A549 (cell line): ENCODE data around the gene C12orf75. TPM values are rescaled to one million over a fixed set of nuclear protein-coding genes. Genes with fewer than 3 reads are reported as not detected.

Source experiments
- ATAC-seq, 2 experiments: fragments of 200-7000 bp in 1 of 2; fragments of >200 bp in 1 of 2; cut with Nextera tagmentation in 1 of 2; cut with Tn5 transposase in 1 of 2; 3 replicates each; pipeline versions ENCODE4 v1.8.0 to v1.9.1; 2018 to 2020; ENCODE audit warnings: mild to moderate bottlenecking in 1 of 2, moderate library complexity in 1 of 2
- CTCF ChIA-PET: fragments of 300-600 bp; sonication (Branson Sonifier 250); formaldehyde crosslinking; extraction: SDS; loops from one replicate; lab custom pipeline; 2021; ENCODE audit warnings: antibody characterized with exemption, inconsistent platforms; lab: Yijun Ruan, JAX
- POLR2A ChIA-PET: fragments of 350-600 bp; formaldehyde crosslinking; extraction: SDS; loops from one replicate; lab custom pipeline; 2021; ENCODE audit warnings: antibody characterized with exemption, inconsistent platforms; lab: Yijun Ruan, JAX
- DNase-seq, 2 experiments: peaks; one replicate each; pipeline versions ENCODE4 v3.0.0 to v3.0.0-alpha.2; 2011 to 2016; ENCODE audit warnings: low read depth in 1 of 2, low spot score in 1 of 2
- FAIRE-seq: peaks from 2 replicates; lab custom pipeline; 2011; peaks lifted over from hg19 to GRCh38; lab: Jason Lieb, UNC
- H3K27ac ChIP-seq, 2 experiments: fragments of >200 bp; sonication (Bioruptor Twin); formaldehyde crosslinking; 3 replicates each; pipeline ENCODE4 v1.5.1; 2016 to 2017
- H3K4me1 ChIP-seq: fragments of >200 bp; sonication (Bioruptor Twin); formaldehyde crosslinking; 3 replicates; pipeline ENCODE4 v1.6.1; 2016
- H3K4me2 ChIP-seq: fragments of >200 bp; sonication (Bioruptor Twin); formaldehyde crosslinking; 3 replicates; pipeline ENCODE4 v1.6.1; 2016
- H3K4me3 ChIP-seq: fragments of >200 bp; sonication (Bioruptor Twin); formaldehyde crosslinking; 3 replicates; pipeline ENCODE4 v1.5.1; 2016
- H3K9me3 ChIP-seq: fragments of >200 bp; sonication (Bioruptor Twin); formaldehyde crosslinking; 3 replicates; pipeline ENCODE4 v1.6.1; 2016
- CBX2 ChIP-seq: fragments of 200-600 bp; sonication (generic); IDR thresholded peaks from 2 replicates; pipeline ENCODE4 v1.6.1; 2016; ENCODE audit warnings: low read depth, mild to moderate bottlenecking, borderline replicate concordance
- CHD2 ChIP-seq: fragments of 150-350 bp; IDR thresholded peaks from 2 replicates; pipeline ENCODE4 v1.6.1; 2014; ENCODE audit warnings: low read length; ENCODE audit not compliant: partially characterized antibody
- EHF ChIP-seq: fragments of 250-450 bp; sonication (Bioruptor Pico); IDR thresholded peaks from 2 replicates; pipeline ENCODE4 v1.5.0; 2020; ENCODE audit warnings: mild to moderate bottlenecking
- EHMT2 ChIP-seq: fragments of 200-600 bp; sonication (generic); IDR thresholded peaks from 2 replicates; pipeline ENCODE4 v1.6.1; 2016; ENCODE audit warnings: antibody characterized with exemption, low read depth, mild to moderate bottlenecking, moderate library complexity
- FOSB ChIP-seq: fragments of 250-450 bp; sonication (Bioruptor Pico); IDR thresholded peaks from 2 replicates; pipeline ENCODE4 v1.5.0; 2020; ENCODE audit warnings: mild to moderate bottlenecking, moderate library complexity
- GATA3 ChIP-seq: IDR thresholded peaks from 2 replicates; pipeline ENCODE4 v1.6.1; 2012; ENCODE audit warnings: borderline replicate concordance
- HDAC2 ChIP-seq: fragments of 200-600 bp; sonication (generic); IDR thresholded peaks from 2 replicates; pipeline ENCODE4 v1.6.1; 2016
- HEYL ChIP-seq: fragments of 250-450 bp; sonication (Bioruptor Pico); IDR thresholded peaks from 2 replicates; pipeline ENCODE4 v1.8.0; 2021; ENCODE audit warnings: mild to moderate bottlenecking, moderate library complexity
- JUN ChIP-seq, 2 experiments: fragments of >200 bp; sonication (Bioruptor Twin); formaldehyde crosslinking; IDR thresholded peaks; 2 replicates in 1 of 2; 3 replicates in 1 of 2; pipeline ENCODE4 v1.6.1; 2016 to 2017
- MYC ChIP-seq: IDR thresholded peaks from 2 replicates; pipeline ENCODE4 v1.6.1; 2012; ENCODE audit warnings: mild to moderate bottlenecking, inconsistent platforms, low read length, improper control_type of control experiment, borderline replicate concordance
- PHF8 ChIP-seq: fragments of 200-600 bp; sonication (generic); IDR thresholded peaks from 2 replicates; pipeline ENCODE4 v1.6.1; 2016; ENCODE audit warnings: low read depth, mild to moderate bottlenecking, antibody characterized with exemption, moderate library complexity, borderline replicate concordance
- SREBF2 ChIP-seq: fragments of 450-650 bp; IDR thresholded peaks from 2 replicates; pipeline ENCODE4 v1.6.1; 2014; ENCODE audit warnings: mild to moderate bottlenecking, moderate library complexity
- TFCP2L1 ChIP-seq: fragments of 250-450 bp; sonication (Bioruptor Pico); IDR thresholded peaks from 2 replicates; pipeline ENCODE4 v1.5.0; 2021; ENCODE audit warnings: mild to moderate bottlenecking
- TP53 ChIP-seq: fragments of 250-450 bp; sonication (Bioruptor Pico); IDR thresholded peaks from 2 replicates; pipeline ENCODE4 v1.5.0; 2021; ENCODE audit warnings: mild to moderate bottlenecking, moderate library complexity
- ZC3H11A ChIP-seq: fragments of 450-650 bp; IDR thresholded peaks from 2 replicates; pipeline ENCODE4 v1.6.1; 2014; ENCODE audit warnings: antibody characterized with exemption, mild to moderate bottlenecking
- WGBS: methylation state at CpG from one replicate; pipeline ENCODE4 v1.1.6; 2017; ENCODE audit errors: missing lambda C conversion rate; 5-methylcytosine and 5-hydroxymethylcytosine counted together
- polyA plus RNA-seq, 4 experiments: library from polyadenylated mRNA; depleted of rRNA in 3 of 4; stranded (reverse); fragments of >200 nt; fragmentation: RNase III in 1 of 4; extraction: RNeasy Plus Mini Kit Qiagen cat#74134 plus additional on column Dnase treatment in 1 of 4; gene quantifications; 2 replicates in 3 of 4; 3 replicates in 1 of 4; pipeline ENCODE4 v1.2.3, GENCODE V29; 2011 to 2017
- TF ChIP-seq, protein P1 (sequence below): IDR thresholded peaks from 2 replicates; pipeline ENCODE4 v1.6.1; 2012
- TF ChIP-seq, protein P2 (sequence below): fragments of >200 bp; sonication (Bioruptor Twin); formaldehyde crosslinking; IDR thresholded peaks from 3 replicates; pipeline ENCODE4 v1.5.1; 2016
- TF ChIP-seq, protein P3 (sequence below): fragments of 200-600 bp; sonication (generic); IDR thresholded peaks from 2 replicates; pipeline ENCODE4 v1.6.1; 2016; ENCODE audit warnings: antibody characterized with exemption, mild to moderate bottlenecking, moderate library complexity
- TF ChIP-seq, protein P4 (sequence below): IDR thresholded peaks from 2 replicates; pipeline ENCODE4 v1.6.1; 2012
- TF ChIP-seq, protein P5 (sequence below): IDR thresholded peaks from 2 replicates; pipeline ENCODE4 v1.6.1; 2012; ENCODE audit warnings: low read depth, borderline replicate concordance
- TF ChIP-seq, protein P6 (sequence below): fragments of >200 bp; sonication (Bioruptor Twin); formaldehyde crosslinking; IDR thresholded peaks from 2 replicates; pipeline ENCODE4 v1.6.1; 2016
- TF ChIP-seq, protein P7 (sequence below): fragments of 250-450 bp; sonication (Bioruptor Pico); IDR thresholded peaks from 2 replicates; pipeline ENCODE4 v1.5.0; 2021; ENCODE audit warnings: mild to moderate bottlenecking, moderate library complexity, borderline replicate concordance

C12orf75 gene
- polyA plus RNA-seq, 2 of the 4 experiments (the other 2 are of a cell fraction): 210 to 298 TPM

DNA sequence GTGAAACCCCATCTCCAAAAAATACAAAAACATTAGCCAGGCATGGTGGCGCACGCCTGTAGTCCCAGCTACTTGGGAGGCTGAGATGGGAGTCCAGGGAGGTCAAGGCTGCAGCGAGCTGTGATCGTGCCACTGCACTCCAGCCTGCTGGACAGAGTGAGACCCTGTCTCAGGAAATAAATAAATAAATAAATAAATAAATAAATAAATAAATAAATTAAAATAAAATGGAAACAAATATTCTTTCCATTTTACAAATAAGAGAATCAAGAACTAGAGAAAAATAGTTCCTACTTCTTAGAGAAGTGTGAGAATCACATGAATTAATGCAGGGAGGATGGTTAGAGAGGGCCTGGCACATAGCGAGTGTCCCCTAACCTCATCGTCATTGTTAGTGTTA lies 53.7 kb downstream of the C12orf75 start:
- Histone ChIP-seq H3K4me1 (peaks cover 5% of the 10 kb centered on the region), H3K27ac (no peak overlapping the region), H3K4me2 (no peak overlapping the region), H3K9me3 (no peaks in the 10 kb centered on the region), H3K4me3 (no peak overlapping the region)
- POLR2A ChIA-PET: no interaction called here
- no peak for FAIRE-seq
- DNase-seq: no peak
- no peak for TF ChIP-seq JUN (IDR thresholded peaks at IDR 0.05)
- peak; percentile 84 for TF ChIP-seq ZC3H11A
- 92% methylated on average over 6 of the region's 6 CpGs for WGBS
- CTCF ChIA-PET: interaction anchor here (0.6 to 5.4 kb wide), 13 partner anchors 10 to 998 kb away, joined by 3 to 49 read pairs (median 4); partner anchors contain the start of gene APPL2
- no peak for ATAC-seq

DNA sequence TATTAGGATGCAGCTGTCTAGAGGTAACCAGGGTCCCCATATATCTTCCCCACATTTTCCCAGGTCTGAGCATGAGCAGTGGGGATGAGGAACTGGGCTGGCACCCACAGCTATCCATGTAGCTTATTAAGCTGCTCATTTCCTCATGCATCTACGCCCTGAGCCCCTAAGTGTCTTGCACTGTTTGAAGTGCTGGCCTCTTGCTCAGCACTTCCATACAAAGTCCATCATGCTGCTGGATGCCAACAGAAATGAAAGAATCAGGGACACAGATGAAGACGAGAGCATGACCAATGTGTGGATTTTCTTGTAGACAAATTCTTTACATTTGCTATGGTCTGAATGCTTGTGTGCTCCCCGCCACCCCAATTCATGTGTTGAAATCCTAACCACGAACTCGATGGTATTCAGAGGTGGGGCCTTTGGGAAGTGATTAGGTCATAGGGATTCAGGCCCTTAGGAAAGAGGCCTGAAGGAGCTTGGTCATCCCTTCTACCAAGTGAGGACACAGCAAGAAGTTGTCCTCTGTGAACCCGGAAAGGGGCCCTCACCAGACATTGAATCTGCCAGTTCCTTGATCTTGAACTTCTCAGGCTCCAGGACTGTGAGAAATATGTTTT lies 54.5 kb downstream of the C12orf75 start:
- peaks cover 5% of the 10 kb centered on the region for H3K4me1 ChIP-seq
- CTCF ChIA-PET: interaction anchor here (1.0 to 5.4 kb wide), 6 partner anchors 11 to 151 kb away, joined by 3 to 49 read pairs (median 7); partner anchors contain the start of gene APPL2
- H3K9me3 ChIP-seq: no peaks in the 10 kb centered on the region
- TF ChIP-seq CBX2: no peak
- no peak for TF ChIP-seq MYC
- no peak for TF ChIP-seq HEYL (CRISPR knock-in tag)
- no peak for TF ChIP-seq FOSB (CRISPR knock-in tag)
- ATAC-seq (no peak; a peak in 1 of 6 replicates), FAIRE-seq (no peak), DNase-seq (no peak)
- POLR2A ChIA-PET: no interaction called here
- no peak overlapping the region for H3K4me2 ChIP-seq
- H3K4me3 ChIP-seq: no peak overlapping the region
- H3K27ac ChIP-seq: no peak overlapping the region
- 73% methylated on average over 6 of the region's 6 CpGs for WGBS

DNA sequence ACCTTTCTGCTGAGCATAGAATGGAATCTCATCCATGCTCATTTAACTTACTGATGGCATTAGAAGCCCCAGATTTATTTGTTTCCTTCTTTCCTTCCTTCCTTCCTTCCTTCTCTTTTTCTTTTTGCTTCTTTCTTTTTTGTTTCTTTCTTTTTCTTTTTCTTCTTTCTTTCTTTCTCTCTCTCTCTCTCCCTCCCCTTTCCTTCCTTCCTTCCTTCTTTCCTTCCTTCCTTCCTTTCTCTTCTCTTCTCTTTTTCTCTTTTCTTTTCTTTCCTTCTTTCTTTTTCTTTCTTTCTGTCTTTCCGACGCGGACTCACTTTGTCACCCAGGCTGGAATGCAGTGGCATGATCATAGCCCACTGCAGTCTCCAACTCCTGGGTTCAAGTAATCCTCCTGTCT lies 55.9 kb downstream of the C12orf75 start:
- WGBS: 97% methylated on average over 3 of the region's 3 CpGs

More for the DNA sequence above, 55.9 kb downstream of the C12orf75 start:
- peaks cover 5% of the 10 kb centered on the region for H3K4me1 ChIP-seq
- no peak overlapping the region for H3K27ac ChIP-seq
- FAIRE-seq (no peak), DNase-seq (no peak), ATAC-seq (no peak)
- POLR2A ChIA-PET: no interaction called here
- TF ChIP-seq TFCP2L1 (CRISPR knock-in tag) (no peak), MYC (no peak), TP53 (CRISPR knock-in tag) (no peak), PHF8 (no peak), EHF (no peak), HDAC2 (no peak), GATA3 (no peak), SREBF2 (no peak), ZC3H11A (no peak), FOSB (CRISPR knock-in tag) (no peak), CHD2 (no peak), HEYL (CRISPR knock-in tag) (no peak), EHMT2 (no peak)
- TF ChIP-seq, protein P1, sequence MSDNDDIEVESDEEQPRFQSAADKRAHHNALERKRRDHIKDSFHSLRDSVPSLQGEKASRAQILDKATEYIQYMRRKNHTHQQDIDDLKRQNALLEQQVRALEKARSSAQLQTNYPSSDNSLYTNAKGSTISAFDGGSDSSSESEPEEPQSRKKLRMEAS: no peak
- TF ChIP-seq, protein P2, sequence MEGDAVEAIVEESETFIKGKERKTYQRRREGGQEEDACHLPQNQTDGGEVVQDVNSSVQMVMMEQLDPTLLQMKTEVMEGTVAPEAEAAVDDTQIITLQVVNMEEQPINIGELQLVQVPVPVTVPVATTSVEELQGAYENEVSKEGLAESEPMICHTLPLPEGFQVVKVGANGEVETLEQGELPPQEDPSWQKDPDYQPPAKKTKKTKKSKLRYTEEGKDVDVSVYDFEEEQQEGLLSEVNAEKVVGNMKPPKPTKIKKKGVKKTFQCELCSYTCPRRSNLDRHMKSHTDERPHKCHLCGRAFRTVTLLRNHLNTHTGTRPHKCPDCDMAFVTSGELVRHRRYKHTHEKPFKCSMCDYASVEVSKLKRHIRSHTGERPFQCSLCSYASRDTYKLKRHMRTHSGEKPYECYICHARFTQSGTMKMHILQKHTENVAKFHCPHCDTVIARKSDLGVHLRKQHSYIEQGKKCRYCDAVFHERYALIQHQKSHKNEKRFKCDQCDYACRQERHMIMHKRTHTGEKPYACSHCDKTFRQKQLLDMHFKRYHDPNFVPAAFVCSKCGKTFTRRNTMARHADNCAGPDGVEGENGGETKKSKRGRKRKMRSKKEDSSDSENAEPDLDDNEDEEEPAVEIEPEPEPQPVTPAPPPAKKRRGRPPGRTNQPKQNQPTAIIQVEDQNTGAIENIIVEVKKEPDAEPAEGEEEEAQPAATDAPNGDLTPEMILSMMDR: no peak
- TF ChIP-seq, protein P3, sequence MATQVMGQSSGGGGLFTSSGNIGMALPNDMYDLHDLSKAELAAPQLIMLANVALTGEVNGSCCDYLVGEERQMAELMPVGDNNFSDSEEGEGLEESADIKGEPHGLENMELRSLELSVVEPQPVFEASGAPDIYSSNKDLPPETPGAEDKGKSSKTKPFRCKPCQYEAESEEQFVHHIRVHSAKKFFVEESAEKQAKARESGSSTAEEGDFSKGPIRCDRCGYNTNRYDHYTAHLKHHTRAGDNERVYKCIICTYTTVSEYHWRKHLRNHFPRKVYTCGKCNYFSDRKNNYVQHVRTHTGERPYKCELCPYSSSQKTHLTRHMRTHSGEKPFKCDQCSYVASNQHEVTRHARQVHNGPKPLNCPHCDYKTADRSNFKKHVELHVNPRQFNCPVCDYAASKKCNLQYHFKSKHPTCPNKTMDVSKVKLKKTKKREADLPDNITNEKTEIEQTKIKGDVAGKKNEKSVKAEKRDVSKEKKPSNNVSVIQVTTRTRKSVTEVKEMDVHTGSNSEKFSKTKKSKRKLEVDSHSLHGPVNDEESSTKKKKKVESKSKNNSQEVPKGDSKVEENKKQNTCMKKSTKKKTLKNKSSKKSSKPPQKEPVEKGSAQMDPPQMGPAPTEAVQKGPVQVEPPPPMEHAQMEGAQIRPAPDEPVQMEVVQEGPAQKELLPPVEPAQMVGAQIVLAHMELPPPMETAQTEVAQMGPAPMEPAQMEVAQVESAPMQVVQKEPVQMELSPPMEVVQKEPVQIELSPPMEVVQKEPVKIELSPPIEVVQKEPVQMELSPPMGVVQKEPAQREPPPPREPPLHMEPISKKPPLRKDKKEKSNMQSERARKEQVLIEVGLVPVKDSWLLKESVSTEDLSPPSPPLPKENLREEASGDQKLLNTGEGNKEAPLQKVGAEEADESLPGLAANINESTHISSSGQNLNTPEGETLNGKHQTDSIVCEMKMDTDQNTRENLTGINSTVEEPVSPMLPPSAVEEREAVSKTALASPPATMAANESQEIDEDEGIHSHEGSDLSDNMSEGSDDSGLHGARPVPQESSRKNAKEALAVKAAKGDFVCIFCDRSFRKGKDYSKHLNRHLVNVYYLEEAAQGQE: no peak
- TF ChIP-seq, protein P4, sequence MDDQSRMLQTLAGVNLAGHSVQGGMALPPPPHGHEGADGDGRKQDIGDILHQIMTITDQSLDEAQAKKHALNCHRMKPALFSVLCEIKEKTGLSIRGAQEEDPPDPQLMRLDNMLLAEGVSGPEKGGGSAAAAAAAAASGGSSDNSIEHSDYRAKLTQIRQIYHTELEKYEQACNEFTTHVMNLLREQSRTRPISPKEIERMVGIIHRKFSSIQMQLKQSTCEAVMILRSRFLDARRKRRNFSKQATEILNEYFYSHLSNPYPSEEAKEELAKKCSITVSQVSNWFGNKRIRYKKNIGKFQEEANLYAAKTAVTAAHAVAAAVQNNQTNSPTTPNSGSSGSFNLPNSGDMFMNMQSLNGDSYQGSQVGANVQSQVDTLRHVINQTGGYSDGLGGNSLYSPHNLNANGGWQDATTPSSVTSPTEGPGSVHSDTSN: no peak
- TF ChIP-seq, protein P5, sequence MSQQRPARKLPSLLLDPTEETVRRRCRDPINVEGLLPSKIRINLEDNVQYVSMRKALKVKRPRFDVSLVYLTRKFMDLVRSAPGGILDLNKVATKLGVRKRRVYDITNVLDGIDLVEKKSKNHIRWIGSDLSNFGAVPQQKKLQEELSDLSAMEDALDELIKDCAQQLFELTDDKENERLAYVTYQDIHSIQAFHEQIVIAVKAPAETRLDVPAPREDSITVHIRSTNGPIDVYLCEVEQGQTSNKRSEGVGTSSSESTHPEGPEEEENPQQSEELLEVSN: no peak
- TF ChIP-seq, protein P6, sequence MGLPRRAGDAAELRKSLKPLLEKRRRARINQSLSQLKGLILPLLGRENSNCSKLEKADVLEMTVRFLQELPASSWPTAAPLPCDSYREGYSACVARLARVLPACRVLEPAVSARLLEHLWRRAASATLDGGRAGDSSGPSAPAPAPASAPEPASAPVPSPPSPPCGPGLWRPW: no peak
- TF ChIP-seq, protein P7, sequence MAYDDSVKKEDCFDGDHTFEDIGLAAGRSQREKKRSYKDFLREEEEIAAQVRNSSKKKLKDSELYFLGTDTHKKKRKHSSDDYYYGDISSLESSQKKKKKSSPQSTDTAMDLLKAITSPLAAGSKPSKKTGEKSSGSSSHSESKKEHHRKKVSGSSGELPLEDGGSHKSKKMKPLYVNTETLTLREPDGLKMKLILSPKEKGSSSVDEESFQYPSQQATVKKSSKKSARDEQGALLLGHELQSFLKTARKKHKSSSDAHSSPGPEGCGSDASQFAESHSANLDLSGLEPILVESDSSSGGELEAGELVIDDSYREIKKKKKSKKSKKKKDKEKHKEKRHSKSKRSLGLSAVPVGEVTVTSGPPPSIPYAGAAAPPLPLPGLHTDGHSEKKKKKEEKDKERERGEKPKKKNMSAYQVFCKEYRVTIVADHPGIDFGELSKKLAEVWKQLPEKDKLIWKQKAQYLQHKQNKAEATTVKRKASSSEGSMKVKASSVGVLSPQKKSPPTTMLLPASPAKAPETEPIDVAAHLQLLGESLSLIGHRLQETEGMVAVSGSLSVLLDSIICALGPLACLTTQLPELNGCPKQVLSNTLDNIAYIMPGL (CRISPR knock-in tag): no peak
- CTCF ChIA-PET: interaction anchor here (5.4 kb wide), 1 partner anchor 153 kb away, joined by 49 read pairs; the partner anchor contains the start of gene APPL2
- H3K4me3 ChIP-seq: no peak overlapping the region
- H3K9me3 ChIP-seq: no peaks in the 10 kb centered on the region
- H3K4me2 ChIP-seq: no peak overlapping the region
